Stimulated activated CD8-positive, alpha-beta memory T cell treated with anti-CD3 and anti-CD28 coated beads, Interleukin-4, amount 100 ng/mL, for 24 hours (primary cell): ENCODE measurements around the gene TTC16.

Experiments used
- DNase-seq: peaks from one replicate; pipeline ENCODE4 v3.0.0-alpha.2; 2020; ENCODE audit warnings: low read depth

The TTC16 gene

GRCh38 chr9:127697575-127697974, 18.3 kb upstream of the TTC16 start:
- DNase-seq, result no peak

- no peak for DNase-seq
Measured at GRCh38 chr9:127698386-127698785, 17.5 kb upstream of the TTC16 start.

DNA sequence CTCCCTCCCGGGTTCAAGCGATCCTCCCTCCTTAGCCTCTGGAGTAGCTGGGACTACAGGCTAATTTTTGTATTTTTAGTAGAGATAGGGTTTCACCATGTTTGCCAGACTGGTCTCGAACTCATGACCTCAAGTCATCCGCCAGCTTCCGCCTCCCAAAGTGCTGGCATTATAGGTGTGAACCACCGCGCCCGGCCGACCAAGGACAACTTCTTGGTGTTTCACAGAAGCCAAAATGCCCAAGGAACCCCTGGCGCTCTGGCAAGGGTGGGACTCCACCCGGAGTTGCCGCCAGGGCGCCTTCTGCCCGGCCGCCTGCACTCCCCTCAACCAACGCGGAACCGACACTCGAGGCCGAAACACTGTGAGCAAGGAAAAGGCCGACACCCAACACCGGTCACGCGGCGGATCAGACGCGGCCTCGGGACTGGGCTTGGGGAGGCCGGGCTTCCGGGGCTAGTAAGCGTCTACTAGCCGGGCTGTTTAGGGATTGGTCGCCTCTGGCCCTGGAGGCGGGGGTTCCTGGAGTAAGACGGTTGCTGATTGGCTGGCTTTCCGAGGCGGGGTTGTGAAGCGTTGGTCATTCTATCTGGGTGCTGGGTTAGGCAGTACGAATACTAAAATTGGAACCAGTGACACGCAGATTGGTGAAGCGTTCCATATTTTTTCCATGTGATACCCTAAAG, 16.8 kb upstream of the TTC16 start:
- DNase-seq, result peak; percentile 81

DNA sequence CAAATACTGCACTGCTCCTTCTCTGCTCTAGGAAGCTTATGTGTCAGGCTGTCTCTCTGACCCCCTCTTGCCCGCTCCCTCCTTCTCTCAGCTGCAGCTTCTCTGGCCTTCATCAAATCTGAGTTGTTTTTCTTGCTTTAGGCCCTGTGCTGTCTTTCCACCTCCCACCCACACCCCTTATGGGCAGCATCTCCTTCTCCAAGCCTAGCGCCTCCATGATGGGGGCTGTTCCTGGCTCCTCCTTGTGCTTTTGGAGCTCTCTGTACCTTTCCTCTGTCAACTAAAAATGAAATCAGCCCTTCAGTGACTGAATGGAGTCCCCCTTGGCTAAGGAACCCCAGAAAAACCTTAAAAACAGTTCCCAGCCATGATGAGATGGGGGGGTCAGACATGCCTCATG, 15.7 kb upstream of the TTC16 start:
- no peak for DNase-seq

- DNase-seq, result no peak
Measured at GRCh38 chr9:127700594-127701255, 15.2 kb upstream of the TTC16 start.

DNA sequence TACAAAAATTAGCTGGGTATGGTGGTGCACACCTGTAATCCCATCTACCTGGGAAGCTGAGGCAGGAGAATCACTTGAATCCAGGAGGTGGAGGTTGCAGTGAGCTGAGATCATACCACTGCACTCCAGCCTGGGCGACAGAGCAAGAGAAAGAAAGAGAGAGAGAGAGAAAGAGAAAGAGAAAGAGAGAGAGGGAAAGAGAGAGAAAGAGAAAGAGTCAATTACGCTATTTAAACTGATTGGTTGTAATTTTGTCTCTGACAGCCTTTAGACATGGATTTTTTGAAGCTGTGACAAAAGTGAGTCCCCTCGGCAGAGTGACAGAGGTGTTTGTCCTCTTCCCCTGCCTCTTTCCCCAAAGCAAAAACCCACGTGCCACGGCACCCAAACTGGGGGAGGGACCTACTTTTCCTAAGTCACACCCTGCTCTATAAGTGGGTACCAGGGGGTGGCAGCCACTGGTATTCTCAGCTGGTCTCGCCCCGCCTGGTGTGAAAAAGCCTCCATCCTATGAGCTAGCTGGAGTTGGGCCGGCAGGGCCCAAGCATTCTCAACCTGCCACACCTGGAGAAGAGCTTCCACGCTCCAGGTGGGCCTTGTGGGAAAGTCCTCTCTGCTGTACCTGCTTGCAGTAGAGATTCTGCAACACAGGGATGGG, 12.5 kb upstream of the TTC16 start:
- DNase-seq, result no peak

DNA sequence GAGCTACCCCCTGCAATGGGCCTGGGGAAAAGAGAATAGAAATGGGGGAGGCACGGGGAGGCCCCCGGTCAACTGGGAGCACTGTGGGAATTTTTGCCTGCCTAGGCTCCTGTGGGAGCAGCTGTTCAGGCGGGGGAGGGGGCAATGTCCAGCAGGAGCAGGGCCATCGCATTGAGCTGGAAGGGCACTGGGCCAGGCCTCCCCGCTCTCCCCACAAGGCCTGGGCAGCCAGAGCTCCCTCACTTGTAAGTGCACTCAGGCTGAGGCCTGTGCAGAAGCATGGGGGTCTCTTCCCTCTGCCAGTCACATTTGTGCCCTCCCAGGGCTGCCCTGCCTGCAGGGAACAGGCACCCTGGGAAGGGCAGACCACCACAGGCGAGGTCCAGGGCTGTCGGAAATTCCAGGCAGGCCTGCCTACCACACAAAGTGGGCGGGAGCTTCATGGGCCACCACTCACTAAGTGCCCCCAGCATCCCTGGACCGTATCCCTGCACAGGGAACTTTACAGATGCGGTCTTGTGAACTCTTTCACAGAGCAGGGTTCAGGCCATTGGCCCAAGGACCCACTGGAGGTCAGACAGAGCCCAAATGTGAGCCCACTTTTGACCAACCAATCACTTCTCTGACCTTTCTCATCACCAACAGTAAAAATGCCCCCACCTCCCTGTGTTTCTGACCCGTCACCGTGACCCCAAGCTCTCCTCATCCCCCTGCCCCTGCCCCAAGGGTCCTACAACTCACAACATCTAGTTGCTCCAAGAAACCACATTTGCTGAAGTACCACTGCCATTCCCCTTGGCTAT, 10.1 kb upstream of the TTC16 start:
- DNase-seq, result no peak

DNA sequence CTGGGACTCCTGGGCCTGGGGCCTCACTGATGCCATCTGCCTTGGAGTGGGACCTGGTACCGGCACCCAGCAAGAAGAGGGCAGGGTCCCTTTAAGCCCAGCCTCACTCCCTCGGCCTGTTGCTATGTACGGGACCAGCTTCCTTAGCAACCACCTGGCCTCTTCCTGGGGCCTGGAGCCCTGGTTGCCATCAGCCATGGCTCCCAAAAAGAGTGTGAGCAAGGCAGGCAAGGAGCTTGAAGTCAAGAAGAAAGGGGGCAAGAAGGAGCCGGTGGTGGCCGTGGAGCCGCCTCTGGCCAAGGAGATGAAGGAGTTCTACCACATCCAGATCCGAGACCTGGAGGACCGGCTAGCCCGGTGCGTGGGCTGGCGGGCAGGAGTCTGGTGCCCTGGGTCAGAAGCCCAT, 9.0 kb upstream of the TTC16 start, which contains the start of gene CFAP157:
TSS of gene CFAP157 (plus strand) at position 153 of the 406 bp plus-strand sequence. CDS start at position 197, 44 bp downstream.
- DNase-seq, result no peak

- no peak for DNase-seq
Measured at GRCh38 chr9:127707766-127708165, 8.1 kb upstream of the TTC16 start.

- no peak for DNase-seq
Measured at GRCh38 chr9:127708952-127709587, 6.8 kb upstream of the TTC16 start.

DNA sequence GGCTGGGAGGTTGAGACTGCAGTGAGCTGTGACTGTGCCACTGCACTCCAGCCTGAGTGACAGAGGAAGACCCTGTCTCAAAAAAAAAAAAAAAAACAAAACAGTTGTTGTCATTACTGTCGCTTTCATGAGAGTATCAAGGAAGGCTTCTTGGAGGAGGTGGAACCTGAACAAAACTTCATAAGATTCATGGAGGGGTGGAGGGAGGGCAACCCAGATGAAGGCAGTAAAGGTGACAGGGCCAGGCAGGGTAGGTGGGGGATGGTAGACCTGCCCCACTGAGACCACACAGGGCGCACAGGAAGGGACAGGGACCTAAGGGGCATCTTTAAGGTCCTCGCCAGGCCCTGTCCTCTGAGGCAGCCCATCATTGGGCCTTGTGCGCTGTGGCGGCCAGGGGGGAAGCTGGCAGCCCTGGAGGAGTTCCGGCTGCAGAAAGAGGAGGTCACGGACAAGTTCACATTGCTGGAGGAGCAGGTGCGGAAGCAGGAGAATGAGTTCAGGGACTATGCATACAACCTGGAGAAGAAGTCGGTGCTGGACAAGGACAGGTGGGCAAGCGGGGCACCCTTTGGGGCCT, 5.6 kb upstream of the TTC16 start:
- no peak for DNase-seq

GRCh38 chr9:127711226-127711701, 4.6 kb upstream of the TTC16 start:
- DNase-seq, result no peak

- no peak for DNase-seq
Measured at GRCh38 chr9:127711831-127712274, 4.0 kb upstream of the TTC16 start.

DNA sequence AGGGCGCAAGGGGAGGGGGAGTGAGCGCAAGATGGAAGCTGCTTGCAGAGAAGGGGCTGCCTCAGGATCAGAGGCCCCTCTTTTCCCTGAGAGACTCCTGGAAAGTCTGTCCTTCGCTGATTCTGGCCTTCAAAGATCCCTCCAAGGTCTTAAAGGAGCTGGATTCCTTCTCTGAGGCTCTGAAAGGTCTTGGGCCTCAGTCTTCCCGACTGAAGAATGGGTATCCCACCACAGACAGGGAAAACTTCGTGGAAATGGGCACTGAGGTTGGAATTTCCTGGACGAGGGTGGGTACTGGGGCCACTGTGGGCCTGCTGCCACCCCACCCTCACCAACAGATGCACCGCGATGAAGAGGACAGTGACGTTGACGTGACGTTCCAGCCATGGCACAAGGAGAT, 3.5 kb upstream of the TTC16 start:
- no peak for DNase-seq

- no peak for DNase-seq
Measured at GRCh38 chr9:127712867-127713266, 3.0 kb upstream of the TTC16 start.

DNA sequence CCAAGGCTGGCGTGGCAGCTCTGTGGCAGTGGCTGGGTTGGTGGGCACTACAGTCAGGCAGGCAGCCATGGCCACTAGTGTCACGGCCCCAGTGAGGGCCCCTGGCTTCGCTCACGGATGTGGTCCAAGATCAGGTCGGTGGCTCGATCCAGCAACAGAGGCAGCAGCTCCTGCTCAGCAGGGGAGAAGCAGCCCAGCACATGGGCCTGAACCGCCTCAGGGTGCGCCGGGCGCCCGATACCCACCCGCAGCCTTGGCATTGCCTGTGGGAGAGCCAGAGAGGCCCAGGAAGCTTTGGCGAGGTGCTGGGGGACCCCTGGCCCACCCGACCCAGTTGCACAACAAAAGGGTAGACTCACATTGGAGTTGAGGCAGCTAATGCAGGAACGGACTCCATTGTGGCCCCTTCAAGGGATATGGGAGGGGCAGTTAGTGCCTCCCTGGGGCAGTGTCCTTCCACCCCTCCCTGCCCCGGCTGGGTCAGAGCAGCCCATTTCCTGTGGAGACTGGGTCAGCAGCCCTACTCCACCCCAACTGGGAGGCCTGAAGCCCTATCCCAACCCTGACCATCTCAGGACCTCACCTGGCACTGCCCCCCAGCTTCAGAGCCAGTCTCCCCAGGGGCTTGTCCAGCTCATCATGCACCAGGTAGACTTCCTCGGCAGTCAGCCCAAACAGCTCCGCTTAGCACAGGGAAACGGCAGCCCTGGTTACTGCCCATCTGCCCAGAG, 1.7 kb upstream of the TTC16 start:
- no peak for DNase-seq

- DNase-seq, result no peak
Measured at GRCh38 chr9:127714951-127715469, 869 bp upstream of the TTC16 start.

DNA sequence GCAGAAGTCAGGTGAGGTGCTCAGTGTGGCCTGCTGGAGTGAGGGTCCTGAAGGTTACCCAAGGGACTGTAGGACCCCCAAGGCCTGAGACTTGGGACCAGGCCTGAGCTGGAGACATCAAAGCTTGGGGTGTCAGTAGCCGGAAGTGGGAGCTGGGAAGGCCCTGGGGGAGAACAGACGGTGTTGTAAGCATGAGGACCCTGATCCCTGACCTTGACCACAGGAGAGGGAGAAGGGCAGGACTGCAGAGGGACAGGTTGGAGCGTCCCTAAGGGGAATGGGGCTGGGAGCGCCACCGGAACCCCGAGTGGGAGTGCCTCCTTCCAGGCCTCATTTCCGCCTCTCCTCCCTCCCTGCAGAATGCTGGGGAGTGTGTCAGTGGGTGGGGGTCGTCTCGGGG, 533 bp downstream of the TTC16 start:
- DNase-seq, result no peak

GRCh38 chr9:127717766-127718165, 1.9 kb downstream of the TTC16 start:
- no peak for DNase-seq
